Right ventricle myocardium superior (tissue), 1 donor: ENCODE results near the gene TTR. TPM values are rescaled to one million over a fixed set of nuclear protein-coding genes. Genes with fewer than 3 reads are reported as not detected.

Experiments used
- ATAC-seq: fragments of 200-7000 bp; cut with Tn5 transposase; one replicate; pipeline ENCODE4 v1.9.1; 2020; ENCODE audit warnings: mild to moderate bottlenecking; ENCODE audit not compliant: poor library complexity
- DNase-seq: peaks from one replicate; pipeline ENCODE4 v3.0.0-alpha.2; 2020
- intact Hi-C: fragments of 100-400 bp; cut with DNase I; formaldehyde crosslinking; loops from one replicate; pipeline ENCODE4 v1.11.2; 2022
- total RNA-seq: library from RNA; stranded (reverse); fragmentation: NEBNext Ultra II Directional; extraction: Animal tissue kit (Norgen Biotek cat#: 25700); gene quantifications from one replicate; pipeline ENCODE4 v1.2.1, GENCODE V29; 2021
- donor health status: DM: no; HTN: yes; CAD: no; lungs with severe emphysema.

TTR gene
- total RNA-seq, 1 donor from 2014 or later: not detected

DNA sequence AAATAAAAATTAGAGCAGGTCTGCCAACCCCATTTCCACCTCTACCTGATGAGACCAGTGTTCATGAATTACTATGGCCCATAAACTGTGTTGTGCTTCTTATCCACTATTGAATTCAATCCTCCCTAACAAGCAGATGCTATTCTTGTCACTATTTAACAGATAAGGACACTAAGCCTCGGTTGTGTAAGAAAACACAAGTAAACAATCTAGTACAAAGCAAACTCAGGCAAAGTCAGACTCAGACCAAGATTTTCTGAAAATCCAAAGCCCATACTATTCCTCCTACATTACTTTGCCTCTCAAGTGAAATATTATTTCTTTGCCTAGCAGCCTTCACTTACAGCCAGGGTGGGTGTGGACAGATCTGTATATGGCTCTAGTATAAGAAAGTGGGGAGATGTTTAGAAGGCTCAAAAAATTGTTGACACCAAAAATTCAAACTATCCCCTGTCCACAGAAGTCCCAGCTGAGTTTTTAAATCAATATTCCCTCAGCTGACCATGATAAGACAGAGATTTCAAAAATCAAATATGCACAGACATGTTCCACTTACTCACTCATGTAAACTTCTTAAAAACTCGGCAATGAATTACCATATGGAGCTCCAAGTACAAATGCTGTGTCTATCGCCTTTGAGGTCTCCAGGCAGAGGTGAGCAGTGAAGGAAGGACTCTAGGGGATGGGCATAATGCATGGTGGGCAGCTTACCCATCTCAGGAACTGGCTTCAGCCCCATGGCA is 16.0 kb upstream of the TTR start:
- no peak for DNase-seq
- intact Hi-C loops: no loop called here
- ATAC-seq: peak; percentile 20

DNA sequence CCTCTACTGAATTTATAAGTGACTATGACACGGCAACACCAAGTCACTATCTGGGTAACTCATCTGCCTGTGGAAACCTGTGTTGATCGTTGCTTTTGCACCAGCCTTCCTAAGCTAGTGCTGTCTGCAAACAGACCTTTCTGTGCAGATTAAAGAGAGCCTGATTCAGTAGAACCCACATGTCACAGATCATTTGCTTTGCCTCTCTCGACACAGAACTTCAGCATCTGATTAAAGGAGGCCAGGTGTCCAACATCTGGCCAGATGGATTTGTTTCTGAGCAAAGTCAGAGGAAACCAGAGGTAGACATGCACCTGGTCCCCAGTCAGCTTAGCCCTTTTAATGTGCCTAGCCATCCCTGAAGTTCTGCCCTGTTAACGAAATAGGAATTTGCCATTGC is 15.0 kb upstream of the TTR start:
- DNase-seq (no peak), ATAC-seq (no peak)
- intact Hi-C loops: no loop called here

DNA sequence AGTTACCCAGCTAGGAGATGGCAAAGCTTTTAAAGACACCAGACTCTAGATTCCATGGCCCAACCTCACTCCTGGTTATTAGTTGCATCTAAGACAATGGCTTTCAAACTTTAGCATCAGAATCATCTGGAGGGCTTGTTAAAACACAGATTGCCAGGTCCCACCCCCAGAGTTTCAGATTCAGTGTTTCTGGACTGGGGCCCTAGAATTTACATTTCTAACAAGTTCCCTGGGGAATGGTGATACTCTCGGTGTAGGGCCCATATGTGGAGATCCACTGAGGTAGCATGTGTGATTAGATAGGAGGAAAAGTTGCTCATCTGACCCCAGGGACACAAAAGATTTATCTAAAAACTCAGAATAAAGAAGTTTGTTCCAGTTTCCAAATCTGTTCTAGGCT is 14.5 kb upstream of the TTR start:
- DNase-seq: no peak
- no peak for ATAC-seq
- intact Hi-C loops: no loop called here

DNA sequence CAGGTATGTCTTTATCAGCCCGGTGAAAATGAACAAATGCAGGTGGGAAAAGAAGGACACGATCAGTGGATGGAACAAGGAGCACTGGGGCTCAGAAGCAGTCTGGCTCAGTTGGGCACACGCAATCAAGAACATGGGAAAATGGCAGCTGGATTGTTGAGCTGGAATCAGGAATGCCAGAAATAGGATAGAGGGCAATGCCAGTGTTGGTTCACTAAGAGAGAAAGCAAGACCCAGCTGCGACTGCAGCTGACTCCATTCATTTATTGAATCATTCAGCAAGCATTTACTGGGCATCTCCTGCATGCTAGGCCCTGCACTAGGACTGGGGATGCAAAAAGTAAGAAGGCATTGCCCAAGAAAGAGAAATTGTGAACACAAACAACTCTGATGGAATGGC is 13.6 kb upstream of the TTR start:
- no peak for DNase-seq
- ATAC-seq: no peak
- intact Hi-C loops: no loop called here

DNA sequence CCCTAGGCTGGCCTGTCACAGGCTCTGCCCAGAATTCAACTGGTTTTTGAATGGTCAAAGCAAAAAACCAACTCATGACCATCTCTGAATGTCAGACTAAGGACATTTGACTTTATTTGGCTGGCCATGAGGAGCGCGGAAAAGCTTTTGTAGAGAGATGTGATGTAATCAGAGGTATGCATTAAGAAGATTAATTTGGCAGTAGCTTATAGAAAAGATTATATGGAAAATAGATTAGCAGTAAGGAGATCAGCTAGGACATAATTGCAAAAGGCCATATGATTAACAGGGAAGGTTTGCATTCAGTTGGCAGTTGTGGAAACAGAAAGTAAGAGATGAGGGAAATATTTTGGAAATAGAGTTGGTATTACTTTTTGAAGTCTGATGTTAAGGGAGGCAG is 12.3 kb upstream of the TTR start:
- intact Hi-C loops: no loop called here
- no peak for DNase-seq
- ATAC-seq: no peak

DNA sequence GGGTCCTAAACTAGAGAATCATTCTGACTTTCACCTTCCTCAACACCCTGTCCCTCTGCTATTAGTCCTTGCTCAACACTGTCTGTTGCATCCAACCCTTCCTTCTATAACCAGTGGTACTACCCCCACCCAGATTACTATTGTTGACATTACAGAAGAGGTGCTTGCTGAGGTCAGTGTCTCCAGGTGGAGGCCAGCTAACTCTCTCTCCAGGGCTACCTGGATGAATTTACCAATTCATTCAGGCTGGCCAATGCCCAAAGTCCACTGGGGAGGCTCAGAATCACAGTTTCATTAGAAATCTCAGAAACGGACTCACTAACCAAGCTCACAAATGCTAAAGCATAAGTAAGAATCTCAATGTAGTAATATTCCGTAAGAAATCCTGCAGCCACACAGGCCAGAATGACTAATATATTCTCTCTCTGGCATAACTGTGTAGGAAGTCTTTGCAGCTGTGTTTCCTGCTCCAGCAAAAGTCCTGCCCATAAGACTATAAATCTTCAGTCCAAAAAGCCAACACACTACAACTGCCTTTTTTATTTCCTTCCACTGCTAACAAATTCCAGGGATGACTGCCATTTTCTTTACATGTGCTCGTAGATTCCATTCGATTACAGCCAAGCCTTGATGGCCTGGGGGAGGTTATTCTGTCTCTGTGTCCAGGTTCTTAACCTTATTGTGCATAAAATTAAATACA is 10.0 kb upstream of the TTR start:
- intact Hi-C loops: no loop called here
- ATAC-seq: no peak

DNA sequence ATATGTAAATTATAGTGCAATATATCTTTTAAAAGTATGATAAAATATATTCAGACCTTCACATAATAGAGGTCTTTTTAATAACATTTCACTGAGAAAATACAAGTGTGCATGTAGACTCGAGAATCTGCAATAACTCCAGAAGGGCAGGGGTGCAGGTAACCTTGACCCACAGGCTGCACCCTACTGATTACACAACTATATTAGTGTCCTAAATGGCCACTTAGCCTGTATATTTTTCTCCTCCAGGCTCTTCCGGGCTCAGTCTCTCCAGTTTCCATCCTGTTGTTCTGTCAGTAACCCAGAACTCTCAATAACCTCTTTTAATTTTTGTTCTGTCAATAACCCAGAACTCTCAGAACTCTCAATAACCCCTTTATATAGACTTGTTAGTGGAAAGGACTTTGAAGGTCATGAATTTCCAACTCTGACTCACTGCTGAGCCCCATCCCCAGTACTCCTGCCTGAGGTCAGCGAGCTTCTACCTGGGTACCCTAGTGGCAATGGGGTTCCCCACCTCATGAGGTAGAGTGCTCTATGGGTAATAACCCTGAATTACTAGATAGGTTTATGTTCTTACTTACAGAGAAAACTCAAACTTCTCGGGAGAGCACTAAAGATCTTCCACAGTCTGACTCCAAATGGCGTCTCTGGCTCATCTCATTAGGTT is 8.4 kb upstream of the TTR start:
- no peak for DNase-seq
- intact Hi-C loops: no loop called here
- no peak for ATAC-seq

More for the DNA sequence above, 10.0 kb upstream of the TTR start:
- DNase-seq: no peak

DNA sequence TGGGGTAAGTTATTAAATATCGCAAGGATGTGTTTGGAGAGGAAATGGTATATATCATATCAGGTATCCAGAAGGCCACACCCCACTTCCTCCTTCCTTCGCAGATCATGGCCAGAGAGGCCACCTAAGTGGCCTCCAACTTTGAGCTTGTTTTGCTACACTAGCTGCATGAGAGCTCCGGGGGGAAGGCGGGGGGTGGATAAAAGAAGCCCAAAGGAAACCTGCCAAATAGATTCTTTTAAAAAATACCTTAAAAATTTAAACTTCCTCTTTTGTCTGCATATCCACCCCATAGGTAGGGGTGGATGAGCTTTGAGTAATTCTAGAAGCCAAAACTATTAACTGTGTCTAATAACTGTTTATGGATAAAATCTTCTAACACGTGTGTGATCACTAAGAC is 5.7 kb upstream of the TTR start:
- ATAC-seq (no peak), DNase-seq (no peak)
- intact Hi-C loops: no loop called here

DNA sequence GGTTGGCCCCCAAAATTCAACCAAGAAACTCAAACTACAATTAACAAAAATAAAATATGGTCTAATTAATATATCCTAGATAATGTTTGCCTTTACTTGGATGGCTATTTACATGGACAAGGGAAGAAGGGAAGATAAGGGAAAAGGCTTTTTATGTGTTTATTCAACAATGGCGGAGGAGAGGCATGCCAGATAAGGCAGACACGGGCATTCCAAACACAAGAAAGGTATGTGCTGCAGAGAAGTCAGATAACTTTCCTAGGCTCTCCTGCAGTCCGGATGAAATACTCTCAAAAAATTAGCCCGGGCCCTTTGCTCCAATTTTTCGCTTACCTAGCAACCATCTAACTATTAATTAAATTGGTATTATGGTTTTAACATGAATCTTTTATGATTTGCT is 5.1 kb upstream of the TTR start:
- DNase-seq (no peak), ATAC-seq (no peak)
- intact Hi-C loops: no loop called here

DNA sequence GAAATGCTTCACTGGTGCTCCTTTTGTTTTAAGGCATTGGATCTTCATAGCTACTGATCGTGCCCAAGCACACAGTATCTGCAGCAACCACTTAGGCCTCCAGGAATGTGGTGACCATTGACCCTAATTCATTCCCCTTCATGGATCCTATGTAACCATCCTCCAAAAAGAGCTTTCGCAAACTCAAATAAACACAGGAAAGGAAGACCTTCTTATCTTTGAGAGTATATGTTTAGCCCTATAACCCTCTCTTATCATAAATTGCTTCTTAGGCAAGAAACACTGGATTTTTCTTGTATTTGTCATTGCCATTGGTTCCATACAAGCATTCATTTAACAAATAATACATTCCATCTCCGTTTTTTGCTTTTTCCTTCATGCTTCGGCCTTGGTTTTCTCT is 4.1 kb upstream of the TTR start:
- intact Hi-C loops: no loop called here
- DNase-seq: no peak
- ATAC-seq: no peak

DNA sequence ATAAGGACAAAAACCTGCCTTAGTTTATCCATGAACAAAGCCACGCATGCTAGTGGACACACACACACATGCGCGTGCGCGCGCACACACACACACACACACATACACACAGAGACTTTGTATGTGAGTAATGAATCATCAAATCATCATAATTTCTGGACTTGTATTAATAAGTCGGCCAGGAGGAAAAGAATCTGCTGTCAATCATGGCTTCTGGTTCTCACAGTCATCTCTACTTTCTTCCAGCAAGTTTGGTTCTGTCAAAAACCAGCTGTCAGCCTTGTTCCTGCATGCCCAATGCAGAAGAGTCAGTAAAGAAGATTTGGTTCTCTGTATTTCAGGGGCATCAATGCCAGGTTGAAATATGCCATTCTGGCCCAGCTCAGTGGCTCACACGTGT is 1.1 kb upstream of the TTR start:
- DNase-seq (no peak), ATAC-seq (no peak)
- intact Hi-C loops: no loop called here

DNA sequence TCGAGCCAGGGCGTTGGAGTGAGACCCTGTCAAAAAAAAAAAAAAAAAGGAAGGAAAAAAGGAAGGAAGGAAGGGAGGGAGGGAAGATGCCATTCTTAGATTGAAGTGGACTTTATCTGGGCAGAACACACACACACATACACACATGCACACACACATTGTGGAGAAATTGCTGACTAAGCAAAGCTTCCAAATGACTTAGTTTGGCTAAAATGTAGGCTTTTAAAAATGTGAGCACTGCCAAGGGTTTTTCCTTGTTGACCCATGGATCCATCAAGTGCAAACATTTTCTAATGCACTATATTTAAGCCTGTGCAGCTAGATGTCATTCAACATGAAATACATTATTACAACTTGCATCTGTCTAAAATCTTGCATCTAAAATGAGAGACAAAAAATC is 564 bp upstream of the TTR start:
- intact Hi-C loops: no loop called here
- DNase-seq (no peak), ATAC-seq (no peak)

DNA sequence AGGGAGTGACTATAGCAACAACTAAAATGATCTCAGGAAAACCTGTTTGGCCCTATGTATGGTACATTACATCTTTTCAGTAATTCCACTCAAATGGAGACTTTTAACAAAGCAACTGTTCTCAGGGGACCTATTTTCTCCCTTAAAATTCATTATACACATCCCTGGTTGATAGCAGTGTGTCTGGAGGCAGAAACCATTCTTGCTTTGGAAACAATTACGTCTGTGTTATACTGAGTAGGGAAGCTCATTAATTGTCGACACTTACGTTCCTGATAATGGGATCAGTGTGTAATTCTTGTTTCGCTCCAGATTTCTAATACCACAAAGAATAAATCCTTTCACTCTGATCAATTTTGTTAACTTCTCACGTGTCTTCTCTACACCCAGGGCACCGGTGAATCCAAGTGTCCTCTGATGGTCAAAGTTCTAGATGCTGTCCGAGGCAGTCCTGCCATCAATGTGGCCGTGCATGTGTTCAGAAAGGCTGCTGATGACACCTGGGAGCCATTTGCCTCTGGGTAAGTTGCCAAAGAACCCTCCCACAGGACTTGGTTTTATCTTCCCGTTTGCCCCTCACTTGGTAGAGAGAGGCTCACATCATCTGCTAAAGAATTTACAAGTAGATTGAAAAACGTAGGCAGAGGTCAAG is 955 bp downstream of the TTR start:
- no peak for DNase-seq
- no peak for ATAC-seq
- intact Hi-C loops: no loop called here

DNA sequence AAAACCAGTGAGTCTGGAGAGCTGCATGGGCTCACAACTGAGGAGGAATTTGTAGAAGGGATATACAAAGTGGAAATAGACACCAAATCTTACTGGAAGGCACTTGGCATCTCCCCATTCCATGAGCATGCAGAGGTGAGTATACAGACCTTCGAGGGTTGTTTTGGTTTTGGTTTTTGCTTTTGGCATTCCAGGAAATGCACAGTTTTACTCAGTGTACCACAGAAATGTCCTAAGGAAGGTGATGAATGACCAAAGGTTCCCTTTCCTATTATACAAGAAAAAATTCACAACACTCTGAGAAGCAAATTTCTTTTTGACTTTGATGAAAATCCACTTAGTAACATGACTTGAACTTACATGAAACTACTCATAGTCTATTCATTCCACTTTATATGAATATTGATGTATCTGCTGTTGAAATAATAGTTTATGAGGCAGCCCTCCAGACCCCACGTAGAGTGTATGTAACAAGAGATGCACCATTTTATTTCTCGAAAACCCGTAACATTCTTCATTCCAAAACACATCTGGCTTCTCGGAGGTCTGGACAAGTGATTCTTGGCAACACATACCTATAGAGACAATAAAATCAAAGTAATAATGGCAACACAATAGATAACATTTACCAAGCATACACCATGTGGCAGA is 3.6 kb downstream of the TTR start:
- DNase-seq (no peak), ATAC-seq (no peak)
- intact Hi-C loops: no loop called here

DNA sequence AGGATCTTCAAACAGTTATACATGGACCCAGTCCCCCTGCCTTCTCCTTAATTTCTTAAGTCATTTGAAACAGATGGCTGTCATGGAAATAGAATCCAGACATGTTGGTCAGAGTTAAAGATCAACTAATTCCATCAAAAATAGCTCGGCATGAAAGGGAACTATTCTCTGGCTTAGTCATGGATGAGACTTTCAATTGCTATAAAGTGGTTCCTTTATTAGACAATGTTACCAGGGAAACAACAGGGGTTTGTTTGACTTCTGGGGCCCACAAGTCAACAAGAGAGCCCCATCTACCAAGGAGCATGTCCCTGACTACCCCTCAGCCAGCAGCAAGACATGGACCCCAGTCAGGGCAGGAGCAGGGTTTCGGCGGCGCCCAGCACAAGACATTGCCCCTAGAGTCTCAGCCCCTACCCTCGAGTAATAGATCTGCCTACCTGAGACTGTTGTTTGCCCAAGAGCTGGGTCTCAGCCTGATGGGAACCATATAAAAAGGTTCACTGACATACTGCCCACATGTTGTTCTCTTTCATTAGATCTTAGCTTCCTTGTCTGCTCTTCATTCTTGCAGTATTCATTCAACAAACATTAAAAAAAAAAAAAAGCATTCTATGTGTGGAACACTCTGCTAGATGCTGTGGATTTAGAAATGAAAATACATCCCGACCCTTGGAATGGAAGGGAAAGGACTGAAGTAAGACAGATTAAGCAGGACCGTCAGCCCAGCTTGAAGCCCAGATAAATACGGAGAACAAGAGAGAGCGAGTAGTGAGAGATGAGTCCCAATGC is 4.6 kb downstream of the TTR start:
- no peak for ATAC-seq
- intact Hi-C loops: no loop called here
- no peak for DNase-seq

DNA sequence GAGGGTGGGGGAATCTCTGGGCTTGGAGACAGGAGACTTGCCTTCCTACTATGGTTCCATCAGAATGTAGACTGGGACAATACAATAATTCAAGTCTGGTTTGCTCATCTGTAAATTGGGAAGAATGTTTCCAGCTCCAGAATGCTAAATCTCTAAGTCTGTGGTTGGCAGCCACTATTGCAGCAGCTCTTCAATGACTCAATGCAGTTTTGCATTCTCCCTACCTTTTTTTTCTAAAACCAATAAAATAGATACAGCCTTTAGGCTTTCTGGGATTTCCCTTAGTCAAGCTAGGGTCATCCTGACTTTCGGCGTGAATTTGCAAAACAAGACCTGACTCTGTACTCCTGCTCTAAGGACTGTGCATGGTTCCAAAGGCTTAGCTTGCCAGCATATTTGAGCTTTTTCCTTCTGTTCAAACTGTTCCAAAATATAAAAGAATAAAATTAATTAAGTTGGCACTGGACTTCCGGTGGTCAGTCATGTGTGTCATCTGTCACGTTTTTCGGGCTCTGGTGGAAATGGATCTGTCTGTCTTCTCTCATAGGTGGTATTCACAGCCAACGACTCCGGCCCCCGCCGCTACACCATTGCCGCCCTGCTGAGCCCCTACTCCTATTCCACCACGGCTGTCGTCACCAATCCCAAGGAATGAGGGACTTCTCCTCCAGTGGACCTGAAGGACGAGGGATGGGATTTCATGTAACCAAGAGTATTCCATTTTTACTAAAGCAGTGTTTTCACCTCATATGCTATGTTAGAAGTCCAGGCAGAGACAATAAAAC is 6.5 kb downstream of the TTR start:
- intact Hi-C loops: no loop called here
- DNase-seq (no peak), ATAC-seq (no peak)

DNA sequence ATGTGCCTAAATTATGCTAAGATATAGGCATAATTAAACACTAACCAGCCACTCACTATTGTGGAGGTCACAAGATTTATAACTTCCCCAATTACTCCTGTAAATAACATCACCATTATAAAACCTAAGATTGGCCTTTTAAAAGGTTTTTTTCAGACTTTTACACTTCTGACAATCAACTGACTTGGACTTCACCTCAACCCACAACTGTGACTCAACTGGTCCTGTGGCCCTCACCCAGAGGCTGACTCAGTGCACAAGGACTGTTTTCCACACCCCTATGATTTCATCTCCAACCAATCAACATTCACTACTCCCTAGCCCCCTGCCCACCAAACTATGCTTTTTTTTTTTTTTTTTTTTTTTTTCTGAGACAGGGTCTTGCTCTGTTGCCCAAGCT is 11.6 kb downstream of the TTR start:
- intact Hi-C loops: no loop called here
- ATAC-seq: no peak
- no peak for DNase-seq

DNA sequence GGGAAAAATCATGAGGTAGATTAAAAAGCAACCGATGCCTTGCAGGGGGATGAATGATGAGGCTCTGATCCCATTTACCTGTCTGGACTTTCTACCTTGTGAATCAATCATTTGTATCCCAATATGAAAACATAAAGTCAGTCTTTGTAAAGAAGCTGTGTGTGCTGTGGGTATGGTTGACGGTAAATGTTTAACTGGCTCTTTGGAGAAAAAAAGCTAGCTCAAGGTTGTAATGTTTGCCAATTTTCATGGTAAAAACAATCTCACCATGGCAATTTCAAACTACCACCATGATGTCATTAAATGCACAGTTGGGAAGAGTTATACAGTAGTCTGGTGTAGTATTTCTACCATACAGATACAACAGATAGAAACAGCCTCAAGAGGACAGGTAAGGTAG is 14.6 kb downstream of the TTR start:
- ATAC-seq: no peak
- intact Hi-C loops: no loop called here
- DNase-seq: no peak
